Mammary epithelial cell (primary cell): Measurements from ENCODE around the gene MSMB.

ENCODE experiments used
- CTCF ChIP-seq, 2 donors: IDR thresholded peaks in 1 of 2; conservative IDR thresholded peaks in 1 of 2; 2 replicates each; pipeline ENCODE4 v1.5.1; 2011 to 2012; ENCODE audit warnings: inconsistent platforms in 2 of 2, low read length in 2 of 2, mild to moderate bottlenecking in 2 of 2, control low read depth in 1 of 2, low read depth in 1 of 2; ENCODE audit not compliant: insufficient read depth in 1 of 2; ENCODE audit errors: extremely low read depth in 1 of 2
- EZH2 ChIP-seq: IDR thresholded peaks from 2 replicates; pipeline ENCODE4 v1.6.1; 2012; ENCODE audit warnings: low read length, inconsistent platforms, borderline replicate concordance

- TF ChIP-seq CTCF (conservative IDR thresholded peaks at IDR 0.05 in 1 of 2, IDR thresholded peaks at IDR 0.05 in 1 of 2; ENCODE audit: extremely low read depth in 1 of 2, insufficient read depth in 1 of 2, low read depth in 1 of 2, low read length in 2 of 2): no peak
- no peak for TF ChIP-seq EZH2
These were observed 7.7 kb upstream of the MSMB start for GRCh38 chr10:46053534-46054434.
